Measurements from ENCODE around the gene IL17B.
"Not testable (repeated sequence)": the region's sequence is repeated elsewhere in the genome, so short reads cannot be mapped to it uniquely, and the experiment has no call there.

The IL17B gene

GRCh38 chr5:149399775-149400174, 20.7 kb upstream of the IL17B start:
- no peak for DNase-seq

GRCh38 chr5:149398747-149399266, 19.7 kb upstream of the IL17B start:
- DNase-seq = not testable (repeated sequence)

GRCh38 chr5:149397530-149397929, 18.4 kb upstream of the IL17B start:
- DNase-seq = no peak

- DNase-seq = not testable (repeated sequence)
Observed at GRCh38 chr5:149394996-149395395, 15.9 kb upstream of the IL17B start.

- no peak for DNase-seq
Observed at GRCh38 chr5:149392718-149393117, 13.6 kb upstream of the IL17B start.

- no peak for DNase-seq
Observed at GRCh38 chr5:149391524-149391923, 12.4 kb upstream of the IL17B start.

GRCh38 chr5:149391076-149391475, 12.0 kb upstream of the IL17B start:
- not testable (repeated sequence) for DNase-seq

- no peak for DNase-seq
Observed at GRCh38 chr5:149389552-149390495, 10.7 kb upstream of the IL17B start.

- DNase-seq = no peak
Observed at GRCh38 chr5:149388498-149389190, 9.6 kb upstream of the IL17B start.

GRCh38 chr5:149387982-149388381, 8.9 kb upstream of the IL17B start:
- no peak for DNase-seq

- no peak for DNase-seq
Observed at GRCh38 chr5:149387081-149387631, 8.1 kb upstream of the IL17B start.

- no peak for DNase-seq
Observed at GRCh38 chr5:149386166-149386565, 7.1 kb upstream of the IL17B start.

GRCh38 chr5:149383399-149383798, 4.3 kb upstream of the IL17B start:
- no peak for DNase-seq

- DNase-seq = no peak
Observed at GRCh38 chr5:149382517-149383220, 3.6 kb upstream of the IL17B start.

- peak; percentile 91 for DNase-seq
Observed at GRCh38 chr5:149381986-149382338, 2.9 kb upstream of the IL17B start.

- peak; percentile 65 for DNase-seq
Observed at GRCh38 chr5:149381261-149381985, 2.3 kb upstream of the IL17B start.

- no peak for DNase-seq
Observed at GRCh38 chr5:149380466-149381121, 1.5 kb upstream of the IL17B start.

- DNase-seq = no peak
Observed at GRCh38 chr5:149379818-149380374, 804 bp upstream of the IL17B start.

GRCh38 chr5:149378241-149378820, 761 bp downstream of the IL17B start:
- no peak for DNase-seq

GRCh38 chr5:149376711-149377447, 2.2 kb downstream of the IL17B start:
- no peak for DNase-seq

All from activated CD8-positive, alpha-beta memory T cell treated with anti-CD3 and anti-CD28 coated beads for 24 hours (primary cell).